GM23248 (cell line): ENCODE measurements around the gene BSCL2.

Experiments used
- EZH2 ChIP-seq: fragments of 200-600 bp; sonication (generic); IDR thresholded peaks from 2 replicates; pipeline ENCODE4 v1.6.1; 2018; ENCODE audit warnings: antibody characterized with exemption, mild to moderate bottlenecking; ENCODE audit not compliant: insufficient read depth, poor library complexity, severe bottlenecking
- EZH2phosphoT487 ChIP-seq: fragments of 200-600 bp; sonication (generic); IDR thresholded peaks from 2 replicates; pipeline ENCODE4 v1.6.1; 2018; ENCODE audit warnings: antibody characterized with exemption, moderate library complexity, mild to moderate bottlenecking, low read depth; ENCODE audit not compliant: insufficient read depth

DNA sequence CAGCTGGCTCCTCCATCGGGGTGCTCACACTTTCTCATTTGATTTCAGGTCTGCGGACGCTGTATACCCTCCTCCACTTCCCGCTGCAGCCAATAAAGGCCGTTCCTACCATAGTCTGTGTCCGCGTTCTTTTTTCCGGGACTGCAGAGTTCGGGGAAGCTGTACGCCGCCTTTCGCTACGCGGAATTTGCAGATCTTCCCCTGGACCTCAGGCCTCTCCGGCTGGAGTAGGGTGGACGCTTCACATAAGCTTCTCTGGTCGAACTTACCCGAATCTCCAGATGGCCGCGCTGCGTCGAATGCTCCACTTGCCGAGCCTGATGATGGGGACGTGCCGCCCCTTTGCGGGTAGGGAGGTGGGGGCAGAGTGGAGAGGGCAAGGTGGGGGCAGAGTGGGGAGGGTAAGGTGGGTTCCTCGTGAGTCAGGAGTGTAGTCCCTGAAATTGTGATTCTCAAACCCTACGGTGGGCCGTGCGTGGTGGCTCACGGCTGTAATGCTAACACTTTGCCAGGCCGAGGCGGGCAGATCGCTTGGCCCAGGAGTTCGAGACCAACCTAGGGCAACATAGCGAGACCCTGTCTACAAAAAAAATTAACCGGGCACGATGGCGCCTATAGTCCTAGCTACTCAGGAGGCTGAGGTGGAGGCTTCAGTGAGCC, 41.5 kb downstream of the BSCL2 start:
- no peak for TF ChIP-seq EZH2
- TF ChIP-seq EZH2phosphoT487: no peak
